Measurements from ENCODE around the gene CYP4F11. TPM values are rescaled to one million over a fixed set of nuclear protein-coding genes. Genes with fewer than 3 reads are reported as not detected.
"Not testable (repeated sequence)": the region's sequence is repeated elsewhere in the genome, so short reads cannot be mapped to it uniquely, and the experiment has no call there.

CYP4F11 gene
- total RNA-seq, 6 donors from 2014 or later, result 0.26 to 3.1 (median 2.1) TPM; not detected in 1

DNA sequence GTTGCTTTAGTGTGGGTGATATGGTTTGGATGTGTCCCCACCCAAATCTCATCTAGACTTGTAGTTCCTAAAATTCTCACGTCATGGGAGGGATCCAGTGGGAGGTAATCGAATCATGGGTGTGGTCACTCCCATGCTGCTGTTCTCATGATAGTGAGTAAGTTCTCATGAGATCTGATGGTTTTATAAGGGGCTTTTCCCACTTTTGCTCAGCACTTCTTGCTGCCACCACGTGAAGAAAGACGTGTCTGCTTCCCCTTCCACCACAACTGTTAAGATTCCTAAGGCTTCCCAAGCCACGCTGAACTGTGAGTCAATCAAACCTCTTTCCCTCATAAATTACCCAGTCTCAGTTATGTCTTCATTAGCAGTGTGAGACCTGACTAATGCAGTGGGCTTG, 40.5 kb upstream of the CYP4F11 start:
- ATAC-seq (ENCODE audit: low FRiP score in 2 of 2), result no peak
- H3K36me3 ChIP-seq, result no peaks in the 10 kb centered on the region
- H3K4me3 ChIP-seq, result no peak overlapping the region
- no peak for DNase-seq
- H3K27ac ChIP-seq, result no peak overlapping the region
- no peaks in the 10 kb centered on the region for H3K4me1 ChIP-seq
- no peaks in the 10 kb centered on the region for H3K9me3 ChIP-seq
- 47 to 54% methylated on average over 5 of the region's 5 CpGs for WGBS, 2 donors
- H3K27me3 ChIP-seq, result no peaks in the 10 kb centered on the region
- TF ChIP-seq, protein P1, sequence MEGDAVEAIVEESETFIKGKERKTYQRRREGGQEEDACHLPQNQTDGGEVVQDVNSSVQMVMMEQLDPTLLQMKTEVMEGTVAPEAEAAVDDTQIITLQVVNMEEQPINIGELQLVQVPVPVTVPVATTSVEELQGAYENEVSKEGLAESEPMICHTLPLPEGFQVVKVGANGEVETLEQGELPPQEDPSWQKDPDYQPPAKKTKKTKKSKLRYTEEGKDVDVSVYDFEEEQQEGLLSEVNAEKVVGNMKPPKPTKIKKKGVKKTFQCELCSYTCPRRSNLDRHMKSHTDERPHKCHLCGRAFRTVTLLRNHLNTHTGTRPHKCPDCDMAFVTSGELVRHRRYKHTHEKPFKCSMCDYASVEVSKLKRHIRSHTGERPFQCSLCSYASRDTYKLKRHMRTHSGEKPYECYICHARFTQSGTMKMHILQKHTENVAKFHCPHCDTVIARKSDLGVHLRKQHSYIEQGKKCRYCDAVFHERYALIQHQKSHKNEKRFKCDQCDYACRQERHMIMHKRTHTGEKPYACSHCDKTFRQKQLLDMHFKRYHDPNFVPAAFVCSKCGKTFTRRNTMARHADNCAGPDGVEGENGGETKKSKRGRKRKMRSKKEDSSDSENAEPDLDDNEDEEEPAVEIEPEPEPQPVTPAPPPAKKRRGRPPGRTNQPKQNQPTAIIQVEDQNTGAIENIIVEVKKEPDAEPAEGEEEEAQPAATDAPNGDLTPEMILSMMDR (IDR thresholded peaks at IDR 0.05), result no peak
- TF ChIP-seq POLR2A (IDR thresholded peaks at IDR 0.05), result no peak
- no peak for TF ChIP-seq POLR2AphosphoS5 (IDR thresholded peaks at IDR 0.05)
- no peak for TF ChIP-seq EP300 (IDR thresholded peaks at IDR 0.05)

DNA sequence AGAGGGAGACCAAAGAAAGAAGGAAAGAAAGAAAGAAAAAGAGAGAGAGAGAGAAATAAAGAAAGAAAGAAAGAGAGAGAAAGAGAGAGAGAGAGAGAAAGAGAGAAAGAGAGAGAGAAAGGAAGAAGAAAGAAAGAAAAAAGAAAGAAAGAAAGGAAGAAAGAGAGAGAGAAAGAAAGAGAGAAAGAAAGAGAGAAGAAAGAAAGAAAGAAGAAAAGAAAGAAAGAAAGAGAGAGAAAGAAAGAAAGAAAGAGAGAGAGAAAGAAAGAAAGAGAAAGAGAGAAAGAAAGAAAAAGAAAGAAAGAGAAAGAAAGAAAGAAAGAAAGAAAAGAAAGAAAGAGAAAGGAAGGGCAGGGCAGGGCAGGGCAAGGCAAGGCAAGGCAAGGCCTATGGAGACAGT, 37.7 kb upstream of the CYP4F11 start:
- ATAC-seq (ENCODE audit: low FRiP score in 2 of 2); H3K27me3 ChIP-seq; DNase-seq; H3K4me1 ChIP-seq; H3K9me3 ChIP-seq; H3K36me3 ChIP-seq; H3K27ac ChIP-seq; H3K4me3 ChIP-seq: not testable (repeated sequence)

DNA sequence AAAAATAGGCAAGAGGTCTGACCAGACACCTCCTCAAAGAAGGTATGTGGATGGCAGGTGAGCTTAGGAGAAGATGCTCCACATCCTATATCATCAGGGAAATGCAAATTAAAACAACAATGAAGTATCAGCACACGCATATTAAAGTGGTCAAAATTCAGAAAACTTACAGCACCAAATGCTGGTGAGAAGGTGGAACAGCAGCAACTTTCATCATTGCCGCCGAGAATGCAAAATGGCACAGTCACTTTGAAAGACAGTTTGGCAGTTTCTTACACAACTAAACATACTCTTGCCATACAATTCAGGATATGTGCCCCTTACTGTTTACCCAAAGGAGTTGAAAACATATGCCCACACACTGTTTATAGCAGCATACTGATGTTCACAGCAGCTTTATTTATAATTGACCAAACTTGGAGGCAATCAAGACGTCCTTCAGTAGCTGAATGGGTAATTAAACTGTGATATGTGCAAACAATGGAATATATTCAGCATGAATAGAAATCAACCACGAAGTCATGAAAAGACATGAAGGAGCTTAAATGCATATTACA, 37.0 kb upstream of the CYP4F11 start:
- H3K27ac ChIP-seq, result no peak overlapping the region
- H3K9me3 ChIP-seq, result no peaks in the 10 kb centered on the region
- no peak overlapping the region for H3K4me3 ChIP-seq
- H3K36me3 ChIP-seq, result no peaks in the 10 kb centered on the region
- ATAC-seq (ENCODE audit: low FRiP score in 2 of 2), result no peak
- 42 to 71% methylated on average over 5 of the region's 5 CpGs for WGBS, 2 donors
- H3K4me1 ChIP-seq, result no peaks in the 10 kb centered on the region
- no peaks in the 10 kb centered on the region for H3K27me3 ChIP-seq
- no peak for DNase-seq
- no peak for TF ChIP-seq EP300 (IDR thresholded peaks at IDR 0.05)
- TF ChIP-seq, protein P1 (IDR thresholded peaks at IDR 0.05), result no peak
- no peak for TF ChIP-seq POLR2AphosphoS5 (IDR thresholded peaks at IDR 0.05)
- no peak for TF ChIP-seq POLR2A (IDR thresholded peaks at IDR 0.05)

DNA sequence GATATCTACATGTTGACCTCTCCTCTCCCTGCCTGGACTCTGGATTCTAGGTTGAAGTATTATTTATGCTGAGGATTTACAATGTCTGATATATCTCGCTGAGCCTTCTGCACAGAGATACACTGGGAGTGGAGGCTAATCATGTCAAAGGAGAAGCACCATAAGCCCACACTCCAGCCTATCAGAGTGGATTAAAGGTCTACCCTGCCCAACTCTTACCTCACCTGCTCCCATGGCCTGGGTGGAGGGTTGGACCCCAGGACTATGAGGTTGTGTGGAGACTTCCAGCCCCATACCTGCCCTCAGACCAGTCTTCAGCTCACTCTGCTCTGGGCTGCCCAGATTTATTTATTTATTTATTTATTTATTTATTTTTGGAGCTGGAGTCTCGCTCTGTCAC, 29.9 kb upstream of the CYP4F11 start:
- Histone ChIP-seq H3K4me1 (no peaks in the 10 kb centered on the region), H3K36me3 (no peaks in the 10 kb centered on the region), H3K27ac (no peak overlapping the region), H3K27me3 (no peaks in the 10 kb centered on the region), H3K4me3 (no peak overlapping the region), H3K9me3 (peaks cover 0 to 4% (median 0%) of the 10 kb centered on the region in 4 donors)
- 63 to 91% methylated on average over 2 of the region's 2 CpGs for WGBS, 2 donors
- DNase-seq (no peak), ATAC-seq (ENCODE audit: low FRiP score in 2 of 2) (no peak)
- no peak for TF ChIP-seq EP300 (IDR thresholded peaks at IDR 0.05)
- TF ChIP-seq POLR2AphosphoS5 (IDR thresholded peaks at IDR 0.05), result no peak
- no peak for TF ChIP-seq POLR2A (IDR thresholded peaks at IDR 0.05)
- TF ChIP-seq, protein P1 (IDR thresholded peaks at IDR 0.05), result no peak

DNA sequence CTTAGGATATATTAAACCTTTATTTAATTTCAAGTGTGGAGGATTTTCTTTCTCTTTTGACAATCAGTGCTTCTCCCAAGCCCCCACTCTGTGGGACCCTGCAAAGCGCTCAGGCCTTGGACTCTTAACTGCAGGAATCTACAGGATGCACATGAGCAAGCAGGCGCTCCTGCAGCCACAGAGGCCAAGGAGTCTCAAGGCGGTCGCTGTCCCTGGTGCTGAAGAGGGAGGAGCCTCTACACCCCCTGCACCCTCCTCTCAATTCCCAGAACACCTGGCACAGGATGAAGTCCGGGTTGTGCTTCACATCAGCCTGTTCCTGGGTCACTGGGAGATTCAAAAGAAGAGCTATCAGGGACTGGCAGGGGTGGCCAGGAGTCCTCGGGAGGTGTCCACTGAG, 28.0 kb upstream of the CYP4F11 start:
- 64 to 65% methylated on average over 6 of the region's 6 CpGs for WGBS, 2 donors
- Histone ChIP-seq H3K9me3 (peaks cover 0 to 4% (median 0%) of the 10 kb centered on the region in 4 donors), H3K4me3 (no peak overlapping the region), H3K4me1 (no peaks in the 10 kb centered on the region), H3K27ac (no peak overlapping the region), H3K36me3 (no peaks in the 10 kb centered on the region), H3K27me3 (no peaks in the 10 kb centered on the region)
- no peak for ATAC-seq (ENCODE audit: low FRiP score in 2 of 2)
- DNase-seq, result no peak
- TF ChIP-seq POLR2A (IDR thresholded peaks at IDR 0.05) (no peak), EP300 (IDR thresholded peaks at IDR 0.05) (no peak), POLR2AphosphoS5 (IDR thresholded peaks at IDR 0.05) (no peak)
- TF ChIP-seq, protein P1 (IDR thresholded peaks at IDR 0.05), result no peak

Measured in upper lobe of left lung (tissue), 6 donors.